GM12878 (cell line): ENCODE measurements around the gene DEK. TPM values are rescaled to one million over a fixed set of nuclear protein-coding genes. Genes with fewer than 3 reads are reported as not detected.

Experiments used
- ATAC-seq: fragments of 200-7000 bp; cut with Tn5 transposase; 3 replicates; pipeline ENCODE4 v1.9.1; 2020; ENCODE audit warnings: mild to moderate bottlenecking, moderate library complexity
- BruUV-seq: library from RNA; stranded (reverse); fragments of 400-500 nt; replicated peaks from 2 replicates; lab custom pipeline; 2021; lab: Mats Ljungman, UMichigan
- CTCF ChIA-PET: fragments of 300-600 bp; sonication (Branson Sonifier 250); formaldehyde crosslinking; extraction: SDS; loops from one replicate; lab custom pipeline; 2021; ENCODE audit warnings: inconsistent platforms; lab: Yijun Ruan, JAX
- POLR2A ChIA-PET: fragments of 350-600 bp; formaldehyde crosslinking; extraction: SDS; loops from one replicate; lab custom pipeline; 2021; ENCODE audit warnings: inconsistent platforms; lab: Charles Lee
- RAD21 ChIA-PET: fragments of 300-600 bp; sonication (Branson Sonifier 250); formaldehyde crosslinking; loops from one replicate; lab custom pipeline; 2023; ENCODE audit warnings: antibody characterized with exemption; ENCODE audit not compliant: unreplicated experiment; lab: Charles Lee
- SMC1A ChIA-PET: fragments of 300-600 bp; sonication (Branson Sonifier 250); formaldehyde crosslinking; loops from one replicate; lab custom pipeline; 2023; ENCODE audit not compliant: unreplicated experiment, uncharacterized antibody; lab: Charles Lee
- DNase-seq: peaks from one replicate; pipeline ENCODE4 v3.0.0-alpha.2; 2011; ENCODE audit warnings: low read depth, low spot score
- FAIRE-seq: peaks from 3 replicates; lab custom pipeline; 2011; peaks lifted over from hg19 to GRCh38; lab: Jason Lieb, UNC
- H2AFZ ChIP-seq: 2 replicates; pipeline ENCODE4 v1.6.0; 2011; ENCODE audit warnings: low read depth, low read length, control low read depth; ENCODE audit not compliant: control insufficient read depth
- H3K27ac ChIP-seq: 2 replicates; pipeline ENCODE4 v1.5.1; 2011; ENCODE audit warnings: control low read depth; ENCODE audit not compliant: control insufficient read depth, insufficient read depth
- H3K27me3 ChIP-seq, 2 experiments: replicated peaks in 1 of 2; 2 replicates each; pipeline versions ENCODE4 v1.6.0 to v1.6.1; 2011; ENCODE audit warnings: low read length in 1 of 2; ENCODE audit not compliant: control insufficient read depth in 2 of 2, insufficient read depth in 2 of 2
- H3K36me3 ChIP-seq, 2 experiments: 2 replicates each; pipeline ENCODE4 v1.5.1; 2011; ENCODE audit warnings: low read length in 1 of 2; ENCODE audit not compliant: control insufficient read depth in 2 of 2, insufficient read depth in 2 of 2
- H3K4me1 ChIP-seq: 2 replicates; pipeline ENCODE4 v1.6.1; 2011; ENCODE audit warnings: mild to moderate bottlenecking, low read length, moderate library complexity, mixed read lengths; ENCODE audit not compliant: control insufficient read depth, insufficient read depth
- H3K4me2 ChIP-seq: 2 replicates; pipeline ENCODE4 v1.6.0; 2011; ENCODE audit warnings: control low read depth; ENCODE audit not compliant: control insufficient read depth, insufficient read depth
- H3K4me3 ChIP-seq: fragments of 200-600 bp; sonication (generic); 2 replicates; pipeline ENCODE4 v1.5.1; 2016
- H3K79me2 ChIP-seq: 2 replicates; pipeline ENCODE4 v1.6.0; 2011; ENCODE audit warnings: low read length; ENCODE audit not compliant: control insufficient read depth, insufficient read depth
- H3K9ac ChIP-seq: 2 replicates; pipeline ENCODE4 v1.8.0; 2011; ENCODE audit warnings: low read length, control low read depth, mixed read lengths; ENCODE audit not compliant: control insufficient read depth, insufficient read depth
- H3K9me3 ChIP-seq: replicated peaks from 3 replicates; pipeline ENCODE4 v1.5.1; 2011; ENCODE audit warnings: mild to moderate bottlenecking, low read length; ENCODE audit not compliant: control insufficient read depth, insufficient read depth
- H4K20me1 ChIP-seq: 2 replicates; pipeline ENCODE4 v1.6.0; 2011; ENCODE audit not compliant: control insufficient read depth, insufficient read depth
- CBX3 ChIP-seq: fragments of 200-600 bp; sonication (generic); IDR thresholded peaks from 2 replicates; pipeline ENCODE4 v1.6.1; 2016; ENCODE audit warnings: low read depth, borderline replicate concordance
- CHD2 ChIP-seq: IDR thresholded peaks from 2 replicates; pipeline ENCODE4 v1.6.1; 2011; ENCODE audit warnings: low read depth, low read length, improper control_type of control experiment, borderline replicate concordance
- ETV6 ChIP-seq, 2 experiments: fragments of 450-650 bp in 1 of 2; IDR thresholded peaks in 1 of 2; conservative IDR thresholded peaks in 1 of 2; 2 replicates each; pipeline ENCODE4 v1.6.1; 2014; ENCODE audit warnings: antibody characterized with exemption in 1 of 2, borderline replicate concordance in 1 of 2, low read depth in 1 of 2, mild to moderate bottlenecking in 1 of 2, moderate library complexity in 1 of 2
- IKZF2 ChIP-seq, 2 experiments: fragments of 450-650 bp; IDR thresholded peaks; 2 replicates each; pipeline ENCODE4 v1.6.1; 2017; ENCODE audit warnings: mild to moderate bottlenecking in 2 of 2, moderate library complexity in 2 of 2
- NR2C1 ChIP-seq: fragments of 450-650 bp; IDR thresholded peaks from 2 replicates; pipeline ENCODE4 v1.6.1; 2017; ENCODE audit warnings: antibody characterized with exemption, mild to moderate bottlenecking, moderate library complexity
- PAX5 ChIP-seq: IDR thresholded peaks from 2 replicates; pipeline ENCODE4 v1.6.1; 2011; ENCODE audit warnings: low read depth, low read length, borderline replicate concordance
- PML ChIP-seq: IDR thresholded peaks from 2 replicates; pipeline ENCODE4 v1.6.1; 2012; ENCODE audit warnings: low read length, inconsistent platforms
- SIN3A ChIP-seq: IDR thresholded peaks from 2 replicates; pipeline ENCODE4 v1.6.1; 2012; ENCODE audit warnings: low read depth, low read length, improper control_type of control experiment
- ZBED1 ChIP-seq: IDR thresholded peaks from 2 replicates; pipeline ENCODE4 v1.6.1; 2016; ENCODE audit warnings: borderline replicate concordance
- WGBS: methylation state at CpG from one replicate; pipeline ENCODE4 v1.1.6; 2016; ENCODE audit warnings: low lambda C conversion rate; ENCODE audit not compliant: insufficient replicate concordance, insufficient coverage; ENCODE audit errors: missing lambda C conversion rate; 5-methylcytosine and 5-hydroxymethylcytosine counted together
- in situ Hi-C: fragments of 300-500 bp; cut with MboI; formaldehyde crosslinking; loops from 9 replicates; pipeline ENCODE4 v1.14.3; 2018; ENCODE audit warnings: mixed read lengths
- intact Hi-C: fragments of 100-400 bp; cut with micrococcal nuclease; formaldehyde crosslinking; loops from one replicate; pipeline ENCODE4 v1.14.2; 2022; ENCODE audit not compliant: unreplicated experiment
- polyA plus RNA-seq, 11 experiments: library from polyadenylated mRNA; depleted of rRNA in 4 of 11; unstranded in 6 of 11; stranded (reverse) in 5 of 11; fragments of >200 nt; fragmentation: Nextera tagmentation in 4 of 11; fragmentation: Illumina TruSeq in 1 of 11; extraction: Ambion mirVana in 4 of 11; extraction: Trizol in 1 of 11; gene quantifications; 1 replicate in 1 of 11; 2 replicates in 10 of 11; pipeline versions ENCODE4 v1.2.1 to v1.2.3, GENCODE V29; 2011 to 2016; ENCODE audit warnings: inconsistent platforms in 2 of 11, missing spikeins in 2 of 11, low read depth in 1 of 11
- total RNA-seq, 4 experiments: library from RNA; depleted of rRNA in 3 of 4; stranded (reverse); fragments of >200 nt in 3 of 4; fragmentation: Illumina TruSeq in 1 of 4; extraction: Trizol in 1 of 4; gene quantifications; 2 replicates each; pipeline versions ENCODE4 v1.2.1 to v1.2.3, GENCODE V29; 2013 to 2021
- TF ChIP-seq, protein P1 (sequence below): fragments of 450-650 bp; IDR thresholded peaks from 2 replicates; pipeline ENCODE4 v1.6.1; 2018; ENCODE audit warnings: mild to moderate bottlenecking, low read depth, moderate library complexity; ENCODE audit not compliant: partially characterized antibody
- TF ChIP-seq, protein P2 (sequence below): IDR thresholded peaks from 2 replicates; pipeline ENCODE4 v1.6.1; 2012; ENCODE audit warnings: low read depth, low read length, improper control_type of control experiment
- TF ChIP-seq, protein P3 (sequence below): IDR thresholded peaks from 2 replicates; pipeline ENCODE4 v1.6.1; 2012; ENCODE audit warnings: improper control_type of control experiment, low read depth, low read length; ENCODE audit not compliant: insufficient replicate concordance

DEK gene
- total and polyA plus RNA-seq, 10 of the 15 experiments (the other 5 are each of a cell fraction or from before 2014, with no cell fraction given) = 111 to 346 (median 196) TPM

DNA sequence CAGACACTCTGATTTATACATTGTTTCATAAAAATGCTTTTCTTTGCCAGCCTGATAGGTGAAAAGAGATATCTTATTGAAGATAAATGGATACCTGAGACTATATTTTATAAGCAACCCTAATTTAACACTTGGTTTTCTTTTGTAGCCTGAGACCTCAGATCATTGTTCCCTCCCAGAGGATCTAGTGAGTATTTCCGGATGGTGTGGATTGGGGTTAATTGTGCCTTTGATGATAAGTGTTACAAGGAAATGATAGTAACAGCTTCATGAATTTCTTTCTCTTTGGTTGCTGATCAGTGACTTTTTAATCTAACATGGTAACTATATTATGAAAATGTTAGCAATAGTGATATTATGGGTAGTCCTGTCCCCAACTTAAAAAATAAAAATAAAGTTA is 78.7 kb downstream of the DEK start (continued):
- TF ChIP-seq, protein P1, sequence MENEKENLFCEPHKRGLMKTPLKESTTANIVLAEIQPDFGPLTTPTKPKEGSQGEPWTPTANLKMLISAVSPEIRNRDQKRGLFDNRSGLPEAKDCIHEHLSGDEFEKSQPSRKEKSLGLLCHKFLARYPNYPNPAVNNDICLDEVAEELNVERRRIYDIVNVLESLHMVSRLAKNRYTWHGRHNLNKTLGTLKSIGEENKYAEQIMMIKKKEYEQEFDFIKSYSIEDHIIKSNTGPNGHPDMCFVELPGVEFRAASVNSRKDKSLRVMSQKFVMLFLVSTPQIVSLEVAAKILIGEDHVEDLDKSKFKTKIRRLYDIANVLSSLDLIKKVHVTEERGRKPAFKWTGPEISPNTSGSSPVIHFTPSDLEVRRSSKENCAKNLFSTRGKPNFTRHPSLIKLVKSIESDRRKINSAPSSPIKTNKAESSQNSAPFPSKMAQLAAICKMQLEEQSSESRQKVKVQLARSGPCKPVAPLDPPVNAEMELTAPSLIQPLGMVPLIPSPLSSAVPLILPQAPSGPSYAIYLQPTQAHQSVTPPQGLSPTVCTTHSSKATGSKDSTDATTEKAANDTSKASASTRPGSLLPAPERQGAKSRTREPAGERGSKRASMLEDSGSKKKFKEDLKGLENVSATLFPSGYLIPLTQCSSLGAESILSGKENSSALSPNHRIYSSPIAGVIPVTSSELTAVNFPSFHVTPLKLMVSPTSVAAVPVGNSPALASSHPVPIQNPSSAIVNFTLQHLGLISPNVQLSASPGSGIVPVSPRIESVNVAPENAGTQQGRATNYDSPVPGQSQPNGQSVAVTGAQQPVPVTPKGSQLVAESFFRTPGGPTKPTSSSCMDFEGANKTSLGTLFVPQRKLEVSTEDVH = no peak
- TF ChIP-seq PML (no peak), ZBED1 (no peak), PAX5 (no peak), CBX3 (no peak)

DNA sequence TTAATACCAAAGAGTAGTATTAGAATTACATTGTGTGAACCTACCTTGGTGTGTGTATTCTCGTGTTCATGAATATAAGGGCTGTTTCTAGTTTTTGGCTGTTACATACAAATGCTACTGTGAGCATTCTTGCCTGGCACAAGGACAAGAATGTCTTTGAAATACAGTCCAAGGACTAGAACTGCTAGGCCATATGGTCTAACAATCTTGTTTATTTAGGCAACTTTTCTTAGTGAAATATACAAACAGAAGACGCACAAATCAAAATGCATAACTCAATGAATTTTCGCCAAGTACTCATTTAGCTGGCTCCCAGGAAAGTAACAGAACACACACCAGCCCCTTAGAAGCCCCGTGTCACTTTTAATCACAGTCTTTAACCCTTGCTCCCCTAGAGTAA is 80.6 kb downstream of the DEK start:
- Histone ChIP-seq H2AFZ (no peak overlapping the region), H3K4me2 (no peak overlapping the region), H3K4me1 (peaks cover 7% of the 10 kb centered on the region; the same call in 1 of the 2 replicates), H3K9me3 (no peaks in the 10 kb centered on the region), H3K27ac (no peak overlapping the region), H3K27me3 (no peaks in the 10 kb centered on the region), H3K4me3 (no peak overlapping the region), H4K20me1 (no peaks in the 10 kb centered on the region), H3K9ac (no peak overlapping the region), H3K36me3 (no peaks in the 10 kb centered on the region), H3K79me2 (no peaks in the 10 kb centered on the region)
- ChIA-PET POLR2A (interaction anchor here (0.6 kb wide), 1 partner anchor 31 kb away, joined by 5 read pairs; no protein-coding TSS in a partner anchor), CTCF (no interaction called here), SMC1A (no interaction called here), RAD21 (no interaction called here)
- 96% methylated on average over 4 of the region's 4 CpGs for WGBS
- no TSS peak for BruUV-seq
- intact Hi-C loops = no loop called here
- DNase-seq = no peak
- FAIRE-seq = no peak
- in situ Hi-C loops = no loop called here
- no peak for ATAC-seq
- TF ChIP-seq, protein P2, sequence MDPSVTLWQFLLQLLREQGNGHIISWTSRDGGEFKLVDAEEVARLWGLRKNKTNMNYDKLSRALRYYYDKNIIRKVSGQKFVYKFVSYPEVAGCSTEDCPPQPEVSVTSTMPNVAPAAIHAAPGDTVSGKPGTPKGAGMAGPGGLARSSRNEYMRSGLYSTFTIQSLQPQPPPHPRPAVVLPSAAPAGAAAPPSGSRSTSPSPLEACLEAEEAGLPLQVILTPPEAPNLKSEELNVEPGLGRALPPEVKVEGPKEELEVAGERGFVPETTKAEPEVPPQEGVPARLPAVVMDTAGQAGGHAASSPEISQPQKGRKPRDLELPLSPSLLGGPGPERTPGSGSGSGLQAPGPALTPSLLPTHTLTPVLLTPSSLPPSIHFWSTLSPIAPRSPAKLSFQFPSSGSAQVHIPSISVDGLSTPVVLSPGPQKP = no peak
- TF ChIP-seq, protein P3, sequence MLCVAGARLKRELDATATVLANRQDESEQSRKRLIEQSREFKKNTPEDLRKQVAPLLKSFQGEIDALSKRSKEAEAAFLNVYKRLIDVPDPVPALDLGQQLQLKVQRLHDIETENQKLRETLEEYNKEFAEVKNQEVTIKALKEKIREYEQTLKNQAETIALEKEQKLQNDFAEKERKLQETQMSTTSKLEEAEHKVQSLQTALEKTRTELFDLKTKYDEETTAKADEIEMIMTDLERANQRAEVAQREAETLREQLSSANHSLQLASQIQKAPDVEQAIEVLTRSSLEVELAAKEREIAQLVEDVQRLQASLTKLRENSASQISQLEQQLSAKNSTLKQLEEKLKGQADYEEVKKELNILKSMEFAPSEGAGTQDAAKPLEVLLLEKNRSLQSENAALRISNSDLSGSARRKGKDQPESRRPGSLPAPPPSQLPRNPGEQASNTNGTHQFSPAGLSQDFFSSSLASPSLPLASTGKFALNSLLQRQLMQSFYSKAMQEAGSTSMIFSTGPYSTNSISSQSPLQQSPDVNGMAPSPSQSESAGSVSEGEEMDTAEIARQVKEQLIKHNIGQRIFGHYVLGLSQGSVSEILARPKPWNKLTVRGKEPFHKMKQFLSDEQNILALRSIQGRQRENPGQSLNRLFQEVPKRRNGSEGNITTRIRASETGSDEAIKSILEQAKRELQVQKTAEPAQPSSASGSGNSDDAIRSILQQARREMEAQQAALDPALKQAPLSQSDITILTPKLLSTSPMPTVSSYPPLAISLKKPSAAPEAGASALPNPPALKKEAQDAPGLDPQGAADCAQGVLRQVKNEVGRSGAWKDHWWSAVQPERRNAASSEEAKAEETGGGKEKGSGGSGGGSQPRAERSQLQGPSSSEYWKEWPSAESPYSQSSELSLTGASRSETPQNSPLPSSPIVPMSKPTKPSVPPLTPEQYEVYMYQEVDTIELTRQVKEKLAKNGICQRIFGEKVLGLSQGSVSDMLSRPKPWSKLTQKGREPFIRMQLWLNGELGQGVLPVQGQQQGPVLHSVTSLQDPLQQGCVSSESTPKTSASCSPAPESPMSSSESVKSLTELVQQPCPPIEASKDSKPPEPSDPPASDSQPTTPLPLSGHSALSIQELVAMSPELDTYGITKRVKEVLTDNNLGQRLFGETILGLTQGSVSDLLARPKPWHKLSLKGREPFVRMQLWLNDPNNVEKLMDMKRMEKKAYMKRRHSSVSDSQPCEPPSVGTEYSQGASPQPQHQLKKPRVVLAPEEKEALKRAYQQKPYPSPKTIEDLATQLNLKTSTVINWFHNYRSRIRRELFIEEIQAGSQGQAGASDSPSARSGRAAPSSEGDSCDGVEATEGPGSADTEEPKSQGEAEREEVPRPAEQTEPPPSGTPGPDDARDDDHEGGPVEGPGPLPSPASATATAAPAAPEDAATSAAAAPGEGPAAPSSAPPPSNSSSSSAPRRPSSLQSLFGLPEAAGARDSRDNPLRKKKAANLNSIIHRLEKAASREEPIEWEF = no peak
- TF ChIP-seq IKZF2 (IDR thresholded peaks at IDR 0.05) = no peak
- TF ChIP-seq SIN3A = no peak
- TF ChIP-seq ETV6 (conservative IDR thresholded peaks at IDR 0.05 in 1 of 2, IDR thresholded peaks at IDR 0.05 in 1 of 2; ENCODE audit: borderline replicate concordance in 1 of 2, low read depth in 1 of 2) = no peak
- no peak for TF ChIP-seq CHD2
- no peak for TF ChIP-seq NR2C1
